Measurements from ENCODE around the gene BPGM.

Gene BPGM

GRCh38 chr7:134627109-134627774 lies 19.4 kb upstream of the BPGM start:
- H3K36me3 ChIP-seq (ENCODE audit: control insufficient read depth in 2 of 2, insufficient read depth in 1 of 2, low read length in 2 of 2): no peaks in the 10 kb centered on the region
- no peaks in the 10 kb centered on the region for H3K9me3 ChIP-seq (ENCODE audit: control insufficient read depth, insufficient read depth, low read depth, low read length)
- no peaks in the 10 kb centered on the region for H3K4me1 ChIP-seq (ENCODE audit: control insufficient read depth, insufficient read depth, low read length)
- no peak overlapping the region for H3K27ac ChIP-seq (ENCODE audit: extremely low read depth, low read depth, low read length)
- no peak overlapping the region for H3K4me3 ChIP-seq (ENCODE audit: low read depth, low read length)
- TF ChIP-seq ZNF26 (tag by site-specific recombination; IDR thresholded peaks at IDR 0.05) (no peak), OSR2 (tag by site-specific recombination; IDR thresholded peaks at IDR 0.05) (no peak), MYNN (tag by site-specific recombination; IDR thresholded peaks at IDR 0.05; ENCODE audit: borderline replicate concordance) (no peak), ZNF777 (tag by site-specific recombination; IDR thresholded peaks at IDR 0.05; ENCODE audit: borderline replicate concordance) (no peak), ZNF76 (tag by site-specific recombination; IDR thresholded peaks at IDR 0.05; ENCODE audit: borderline replicate concordance, low read depth) (no peak), ZNF629 (tag by site-specific recombination; IDR thresholded peaks at IDR 0.05) (no peak), KLF8 (tag by site-specific recombination; IDR thresholded peaks at IDR 0.05) (no peak), ZNF776 (tag by site-specific recombination; IDR thresholded peaks at IDR 0.05; ENCODE audit: borderline replicate concordance) (no peak), ZSCAN5A (tag by site-specific recombination; IDR thresholded peaks at IDR 0.05) (no peak), BCL11B (tag by site-specific recombination; IDR thresholded peaks at IDR 0.05; ENCODE audit: low read depth) (no peak), ZNF639 (tag by site-specific recombination; IDR thresholded peaks at IDR 0.05) (no peak), ZBTB48 (tag by site-specific recombination; IDR thresholded peaks at IDR 0.05) (no peak), ZNF366 (tag by site-specific recombination; conservative IDR thresholded peaks at IDR 0.05) (no peak), ZFHX2 (tag by site-specific recombination; conservative IDR thresholded peaks at IDR 0.05) (no peak), ZNF174 (tag by site-specific recombination; IDR thresholded peaks at IDR 0.05) (no peak), KLF17 (tag by site-specific recombination; IDR thresholded peaks at IDR 0.05) (no peak), ZNF114 (tag by site-specific recombination; IDR thresholded peaks at IDR 0.05) (no peak)
- ChIA-PET POLR2A (no interaction called here), CTCF (interaction anchor here (0.6 to 1.4 kb wide), 2 partner anchors 74 to 138 kb away, joined by 3 read pairs; no protein-coding TSS in a partner anchor)

GRCh38 chr7:134627775-134628153 lies 18.9 kb upstream of the BPGM start:
- ChIA-PET CTCF (interaction anchor here (0.6 to 1.6 kb wide), 3 partner anchors 74 to 218 kb away, joined by 3 to 6 read pairs (median 3); no protein-coding TSS in a partner anchor), POLR2A (no interaction called here)
- Histone ChIP-seq H3K4me1 (ENCODE audit: control insufficient read depth, insufficient read depth, low read length) (no peaks in the 10 kb centered on the region), H3K9me3 (ENCODE audit: control insufficient read depth, insufficient read depth, low read depth, low read length) (no peaks in the 10 kb centered on the region), H3K36me3 (ENCODE audit: control insufficient read depth in 2 of 2, insufficient read depth in 1 of 2, low read length in 2 of 2) (no peaks in the 10 kb centered on the region), H3K4me3 (ENCODE audit: low read depth, low read length) (no peak overlapping the region), H3K27ac (ENCODE audit: extremely low read depth, low read depth, low read length) (no peak overlapping the region)
- no peak for TF ChIP-seq ZNF433 (tag by site-specific recombination; IDR thresholded peaks at IDR 0.05; ENCODE audit: low read depth)
- no peak for TF ChIP-seq PRDM2 (tag by site-specific recombination; IDR thresholded peaks at IDR 0.05; ENCODE audit: borderline replicate concordance)
- TF ChIP-seq ZNF692 (tag by site-specific recombination; IDR thresholded peaks at IDR 0.05): no peak

Data from HEK293 (cell line).